K562 (cell line): ENCODE results near the gene TLE3. TPM values are rescaled to one million over a fixed set of nuclear protein-coding genes. Genes with fewer than 3 reads are reported as not detected.

Experiments
- ATAC-seq: fragments of 200-7000 bp; cut with Tn5 transposase; 3 replicates; pipeline ENCODE4 v1.9.1; 2020; ENCODE audit warnings: moderate library complexity
- BruUV-seq: library from RNA; stranded (reverse); fragments of 400-500 nt; replicated peaks from 2 replicates; lab custom pipeline; 2021; lab: Mats Ljungman, UMichigan
- CTCF ChIA-PET: fragments of 300-600 bp; formaldehyde crosslinking; extraction: SDS; loops from one replicate; lab custom pipeline; 2021; ENCODE audit warnings: low intra/inter-chr PET ratio; lab: Yijun Ruan, JAX
- POLR2A ChIA-PET: fragments of 300-600, 350-650 bp; sonication (Branson Sonifier 250); formaldehyde crosslinking; extraction: SDS; loops from one replicate; lab custom pipeline; 2021; ENCODE audit warnings: antibody characterized with exemption, inconsistent platforms; lab: Yijun Ruan, JAX
- DNase-seq, 4 experiments: peaks; one replicate each; pipeline versions ENCODE4 v3.0.0 to v3.0.0-alpha.2; 2011 to 2018; ENCODE audit warnings: low spot score in 3 of 4, mixed read lengths in 3 of 4; ENCODE audit errors: extremely low read depth in 1 of 4
- FAIRE-seq: peaks from 2 replicates; lab custom pipeline; 2011; peaks lifted over from hg19 to GRCh38; lab: Jason Lieb, UNC
- H2AFZ ChIP-seq: 2 replicates; pipeline ENCODE4 v1.6.0; 2011; ENCODE audit warnings: low read depth, low read length, control low read depth, inconsistent platforms
- H3K27ac ChIP-seq: fragments of 200-600 bp; 3 replicates; pipeline ENCODE4 v1.8.0; 2011; ENCODE audit warnings: low read depth, mild to moderate bottlenecking, control low read depth, inconsistent platforms, low read length, moderate library complexity, mixed read lengths; ENCODE audit errors: extremely low read depth
- H3K27me3 ChIP-seq, 2 experiments: fragments of 300-600 bp in 1 of 2; 2 replicates in 1 of 2; 3 replicates in 1 of 2; pipeline versions ENCODE4 v1.6.0 to v1.8.0; 2011; ENCODE audit warnings: inconsistent platforms in 2 of 2, low read length in 2 of 2, mild to moderate bottlenecking in 1 of 2, mixed read lengths in 1 of 2, moderate library complexity in 1 of 2; ENCODE audit not compliant: control insufficient read depth in 2 of 2, insufficient read depth in 2 of 2
- H3K36me3 ChIP-seq: fragments of 300-600 bp; 3 replicates; pipeline ENCODE4 v1.8.0; 2011; ENCODE audit warnings: mild to moderate bottlenecking, low read length, inconsistent platforms; ENCODE audit not compliant: control insufficient read depth, insufficient read depth
- H3K4me1 ChIP-seq, 2 experiments: fragments of 200-600 bp in 1 of 2; replicated peaks in 1 of 2; 2 replicates in 1 of 2; 3 replicates in 1 of 2; pipeline versions ENCODE4 v1.5.1 to v1.8.0; 2011; ENCODE audit warnings: inconsistent platforms in 2 of 2, low read length in 2 of 2, mild to moderate bottlenecking in 1 of 2, mixed read lengths in 1 of 2, moderate library complexity in 1 of 2; ENCODE audit not compliant: control insufficient read depth in 2 of 2, insufficient read depth in 2 of 2
- H3K4me2 ChIP-seq: 2 replicates; pipeline ENCODE4 v1.6.1; 2011; ENCODE audit warnings: low read length, control low read depth, inconsistent platforms, mixed read lengths; ENCODE audit not compliant: insufficient read depth
- H3K4me3 ChIP-seq: fragments of 200-600 bp; sonication (generic), shearing (Covaris generic); 2 replicates; pipeline ENCODE4 v1.5.1; 2016; ENCODE audit warnings: control low read depth, inconsistent platforms
- H3K79me2 ChIP-seq: fragments of 200-600 bp; 3 replicates; pipeline ENCODE4 v1.8.0; 2011; ENCODE audit warnings: low read length, inconsistent platforms; ENCODE audit not compliant: control insufficient read depth, insufficient read depth
- H3K9ac ChIP-seq, 2 experiments: 2 replicates each; pipeline versions ENCODE4 v1.6.0 to v1.6.1; 2011; ENCODE audit warnings: low read depth in 2 of 2, low read length in 2 of 2, control low read depth in 1 of 2, inconsistent platforms in 1 of 2, mild to moderate bottlenecking in 1 of 2, mixed read lengths in 1 of 2; ENCODE audit not compliant: insufficient read depth in 1 of 2
- H3K9me1 ChIP-seq: one replicate; pipeline ENCODE4 v1.6.0; 2011; ENCODE audit warnings: inconsistent platforms, mild to moderate bottlenecking, low read length, moderate library complexity; ENCODE audit not compliant: control insufficient read depth, insufficient read depth
- H3K9me3 ChIP-seq: replicated peaks from 2 replicates; pipeline ENCODE4 v1.5.1; 2011; ENCODE audit warnings: low read depth, low read length, inconsistent platforms; ENCODE audit not compliant: control insufficient read depth, insufficient read depth
- H4K20me1 ChIP-seq: replicated peaks from 2 replicates; pipeline ENCODE4 v1.6.1; 2011; ENCODE audit warnings: low read length, inconsistent platforms, mixed read lengths; ENCODE audit not compliant: control insufficient read depth, insufficient read depth
- ARID1B ChIP-seq: fragments of 450-650 bp; IDR thresholded peaks from 2 replicates; pipeline ENCODE4 v1.6.1; 2016; ENCODE audit warnings: antibody characterized with exemption, mild to moderate bottlenecking, inconsistent platforms
- MYBL2 ChIP-seq, 2 experiments: fragments of 450-650 bp in 1 of 2; sonication (generic) in 1 of 2; formaldehyde crosslinking in 1 of 2; IDR thresholded peaks; 2 replicates each; pipeline versions ENCODE4 v1.6.1 to v1.8.1; 2017 to 2022; ENCODE audit warnings: borderline replicate concordance in 1 of 2, inconsistent platforms in 1 of 2, low read depth in 1 of 2, mild to moderate bottlenecking in 1 of 2, missing genetic modification reagents in 1 of 2, moderate library complexity in 1 of 2
- NFE2L1 ChIP-seq: fragments of 450-650 bp; IDR thresholded peaks from 2 replicates; pipeline ENCODE4 v1.6.1; 2016; ENCODE audit warnings: missing genetic modification characterization, low read depth, mild to moderate bottlenecking, missing compliant biosample characterization, moderate library complexity, borderline replicate concordance
- PHF20 ChIP-seq: fragments of 450-650 bp; IDR thresholded peaks from 2 replicates; pipeline ENCODE4 v1.6.1; 2018; ENCODE audit not compliant: partially characterized antibody
- SAFB2 ChIP-seq: fragments of 200-400 bp; formaldehyde crosslinking; IDR thresholded peaks from 2 replicates; pipeline ENCODE4 v1.6.1; 2018; ENCODE audit warnings: borderline replicate concordance, low read length, low read depth, moderate library complexity; ENCODE audit not compliant: severe bottlenecking
- SAP30 ChIP-seq: fragments of 200-600 bp; sonication (generic); IDR thresholded peaks from 2 replicates; pipeline ENCODE4 v1.6.1; 2012; ENCODE audit warnings: borderline replicate concordance, low read depth, mild to moderate bottlenecking, moderate library complexity, low read length, control low read depth, inconsistent platforms; ENCODE audit not compliant: insufficient read depth, poor library complexity, severe bottlenecking
- SIN3A ChIP-seq, 2 experiments: fragments of 150-350 bp in 1 of 2; IDR thresholded peaks; 2 replicates each; pipeline ENCODE4 v1.6.1; 2011 to 2016; ENCODE audit warnings: borderline replicate concordance in 2 of 2, low read depth in 2 of 2, low read length in 2 of 2, mild to moderate bottlenecking in 2 of 2, moderate library complexity in 2 of 2; ENCODE audit not compliant: control insufficient read depth in 1 of 2
- U2AF2 ChIP-seq: fragments of 200-400 bp; formaldehyde crosslinking; optimal IDR thresholded peaks from 2 replicates; pipeline ENCODE3; 2017; ENCODE audit warnings: low read depth, mild to moderate bottlenecking, low read length
- ZNF24 ChIP-seq: fragments of 450-650 bp; IDR thresholded peaks from 2 replicates; pipeline ENCODE4 v1.6.1; 2016
- ZNF695 ChIP-seq: fragments of 450-650 bp; formaldehyde crosslinking; IDR thresholded peaks from 2 replicates; pipeline ENCODE4 v1.4.0; 2020; ENCODE audit warnings: mild to moderate bottlenecking, moderate library complexity
- ZNF76 ChIP-seq: fragments of 250-450 bp; sonication (Bioruptor Pico); IDR thresholded peaks from 2 replicates; pipeline ENCODE4 v1.4.0; 2020; ENCODE audit warnings: mild to moderate bottlenecking, moderate library complexity, borderline replicate concordance
- WGBS: fragments of 100-300 bp; shearing (Covaris generic); methylation state at CpG from one replicate; pipeline ENCODE4 v1.1.6; 2016; ENCODE audit warnings: low coverage, mixed read lengths; ENCODE audit not compliant: insufficient coverage; ENCODE audit errors: missing lambda C conversion rate; 5-methylcytosine and 5-hydroxymethylcytosine counted together
- in situ Hi-C: fragments of 300-500 bp; cut with MboI; formaldehyde crosslinking; loops from 4 replicates; pipeline ENCODE4 v1.15.0; 2018; ENCODE audit warnings: inconsistent platforms, mixed read lengths
- intact Hi-C: fragments of 100-400 bp; cut with micrococcal nuclease; formaldehyde crosslinking; loops from 2 replicates; pipeline ENCODE4 v1.14.2; 2022
- polyA plus RNA-seq, 8 experiments: library from polyadenylated mRNA; depleted of rRNA in 4 of 8; stranded (reverse) in 5 of 8; unstranded in 3 of 8; fragments of >200 nt; fragmentation: Nextera tagmentation in 2 of 8; fragmentation: Illumina TruSeq in 1 of 8; extraction: Ambion mirVana in 2 of 8; extraction: Trizol in 1 of 8; gene quantifications; 2 replicates each; pipeline versions ENCODE4 v1.2.1 to v1.2.3, GENCODE V29; 2011 to 2014; ENCODE audit warnings: inconsistent platforms in 1 of 8, missing spikeins in 1 of 8
- total RNA-seq, 7 experiments: library from RNA; depleted of rRNA in 6 of 7; stranded (reverse); fragments of >200 nt in 6 of 7; fragmentation: Illumina TruSeq in 2 of 7; extraction: Trizol in 2 of 7; gene quantifications; 2 replicates each; pipeline versions ENCODE4 v1.2.1 to v1.2.3, GENCODE V29; 2011 to 2021; ENCODE audit warnings: low replicate concordance in 1 of 7
- TF ChIP-seq, protein P1 (sequence below): fragments of 150-350 bp; conservative IDR thresholded peaks from 2 replicates; pipeline ENCODE4 v1.6.1; 2014; ENCODE audit warnings: low read length

The TLE3 gene
- total and polyA plus RNA-seq, 9 of the 15 experiments (the other 6 are each of a cell fraction or from before 2014, with no cell fraction given), result 1.5 to 84.2 (median 14.1) TPM

DNA sequence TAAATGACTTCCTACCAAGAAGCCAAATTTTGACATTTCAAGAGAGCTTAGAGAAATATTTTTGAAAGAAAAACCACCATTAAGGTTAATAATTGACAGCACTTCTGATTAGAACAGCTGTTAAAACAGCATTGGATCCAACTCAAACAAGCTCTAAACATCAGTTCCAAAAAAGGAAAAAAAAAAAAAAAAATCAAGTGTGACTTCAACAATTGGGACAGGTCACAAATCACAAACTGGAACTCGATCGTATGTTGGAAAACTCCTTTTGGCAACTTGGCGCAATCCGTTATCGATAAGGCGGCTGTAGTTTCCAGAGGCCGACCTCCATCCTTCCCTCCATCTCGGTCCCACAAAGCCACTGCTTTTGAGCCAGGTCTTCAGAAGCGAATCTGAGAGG, 17.8 kb downstream of the TLE3 start:
- Histone ChIP-seq H2AFZ (no peak overlapping the region), H3K4me2 (no peak overlapping the region), H3K9ac (no peak overlapping the region), H3K79me2 (peaks cover 48% of the 10 kb centered on the region), H3K4me1 (peaks cover 3 to 4% of the 10 kb centered on the region in 2 experiments; a peak in 3 of 5 replicates), H3K27me3 (no peaks in the 10 kb centered on the region), H3K27ac (no peak overlapping the region), H3K9me1 (peaks cover 3% of the 10 kb centered on the region), H4K20me1 (peaks cover 7% of the 10 kb centered on the region; the same call in 1 of the 2 replicates), H3K4me3 (no peak overlapping the region), H3K9me3 (no peaks in the 10 kb centered on the region), H3K36me3 (peaks cover 97% of the 10 kb centered on the region; the same call in 2 of the 3 replicates)
- TF ChIP-seq NFE2L1 (no peak), ZNF76 (CRISPR knock-in tag) (no peak), ZNF24 (no peak), SIN3A (IDR thresholded peaks at IDR 0.05; ENCODE audit: borderline replicate concordance in 2 of 2, control insufficient read depth in 1 of 2, low read depth in 2 of 2, low read length in 2 of 2) (no peak), ZNF695 (CRISPR knock-in tag) (no peak), SAFB2 (no peak), U2AF2 (no peak), PHF20 (no peak), MYBL2 (IDR thresholded peaks at IDR 0.05; ENCODE audit: low read depth) (no peak), MYBL2 (CRISPR knock-in tag; IDR thresholded peaks at IDR 0.05; ENCODE audit: borderline replicate concordance) (no peak), ARID1B (no peak), SAP30 (no peak)
- TF ChIP-seq, protein P1, sequence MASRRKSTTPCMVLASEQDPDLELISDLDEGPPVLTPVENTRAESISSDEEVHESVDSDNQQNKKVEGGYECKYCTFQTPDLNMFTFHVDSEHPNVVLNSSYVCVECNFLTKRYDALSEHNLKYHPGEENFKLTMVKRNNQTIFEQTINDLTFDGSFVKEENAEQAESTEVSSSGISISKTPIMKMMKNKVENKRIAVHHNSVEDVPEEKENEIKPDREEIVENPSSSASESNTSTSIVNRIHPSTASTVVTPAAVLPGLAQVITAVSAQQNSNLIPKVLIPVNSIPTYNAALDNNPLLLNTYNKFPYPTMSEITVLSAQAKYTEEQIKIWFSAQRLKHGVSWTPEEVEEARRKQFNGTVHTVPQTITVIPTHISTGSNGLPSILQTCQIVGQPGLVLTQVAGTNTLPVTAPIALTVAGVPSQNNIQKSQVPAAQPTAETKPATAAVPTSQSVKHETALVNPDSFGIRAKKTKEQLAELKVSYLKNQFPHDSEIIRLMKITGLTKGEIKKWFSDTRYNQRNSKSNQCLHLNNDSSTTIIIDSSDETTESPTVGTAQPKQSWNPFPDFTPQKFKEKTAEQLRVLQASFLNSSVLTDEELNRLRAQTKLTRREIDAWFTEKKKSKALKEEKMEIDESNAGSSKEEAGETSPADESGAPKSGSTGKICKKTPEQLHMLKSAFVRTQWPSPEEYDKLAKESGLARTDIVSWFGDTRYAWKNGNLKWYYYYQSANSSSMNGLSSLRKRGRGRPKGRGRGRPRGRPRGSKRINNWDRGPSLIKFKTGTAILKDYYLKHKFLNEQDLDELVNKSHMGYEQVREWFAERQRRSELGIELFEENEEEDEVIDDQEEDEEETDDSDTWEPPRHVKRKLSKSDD, result no peak
- no peak for DNase-seq
- CTCF ChIA-PET, result no interaction called here
- 95% methylated on average over 7 of the region's 9 CpGs for WGBS
- in situ Hi-C loops (no loop called here), intact Hi-C loops (no loop called here)
- POLR2A ChIA-PET, result interaction anchor here (1.1 to 2.2 kb wide), 5 partner anchors 10 to 96 kb away, joined by 3 to 11 read pairs (median 4); no protein-coding TSS in a partner anchor
- no peak for FAIRE-seq
- BruUV-seq, result no TSS peak
- no peak for ATAC-seq
